Caki2 (cell line): Measurements from ENCODE around the gene ZNF791. TPM values are rescaled to one million over a fixed set of nuclear protein-coding genes. Genes with fewer than 3 reads are reported as not detected.

Source experiments
- DNase-seq: peaks from one replicate; pipeline ENCODE4 v3.0.0-alpha.2; 2015; ENCODE audit warnings: low read depth
- in situ Hi-C: cut with HindIII; loops from 2 replicates; pipeline ENCODE4 v1.10.0; 2016; ENCODE audit warnings: low sequenced_read_pairs, low pct_unique_long_range_greater_than_20kb, mixed read lengths
- total RNA-seq: library from RNA; depleted of rRNA; stranded (reverse); fragments of >200 nt; shearing (Covaris generic); gene quantifications from 2 replicates; pipeline ENCODE4 v1.2.3, GENCODE V29; 2014; ENCODE audit warnings: low replicate concordance; rRNA removed

The ZNF791 gene
- total RNA-seq, 1 experiment from 2014 or later, result 9.8 TPM

GRCh38 chr19:12680034-12680433 is 69.3 kb downstream of the ZNF791 start:
- DNase-seq, result no peak
- in situ Hi-C loops, result no loop called here

DNA sequence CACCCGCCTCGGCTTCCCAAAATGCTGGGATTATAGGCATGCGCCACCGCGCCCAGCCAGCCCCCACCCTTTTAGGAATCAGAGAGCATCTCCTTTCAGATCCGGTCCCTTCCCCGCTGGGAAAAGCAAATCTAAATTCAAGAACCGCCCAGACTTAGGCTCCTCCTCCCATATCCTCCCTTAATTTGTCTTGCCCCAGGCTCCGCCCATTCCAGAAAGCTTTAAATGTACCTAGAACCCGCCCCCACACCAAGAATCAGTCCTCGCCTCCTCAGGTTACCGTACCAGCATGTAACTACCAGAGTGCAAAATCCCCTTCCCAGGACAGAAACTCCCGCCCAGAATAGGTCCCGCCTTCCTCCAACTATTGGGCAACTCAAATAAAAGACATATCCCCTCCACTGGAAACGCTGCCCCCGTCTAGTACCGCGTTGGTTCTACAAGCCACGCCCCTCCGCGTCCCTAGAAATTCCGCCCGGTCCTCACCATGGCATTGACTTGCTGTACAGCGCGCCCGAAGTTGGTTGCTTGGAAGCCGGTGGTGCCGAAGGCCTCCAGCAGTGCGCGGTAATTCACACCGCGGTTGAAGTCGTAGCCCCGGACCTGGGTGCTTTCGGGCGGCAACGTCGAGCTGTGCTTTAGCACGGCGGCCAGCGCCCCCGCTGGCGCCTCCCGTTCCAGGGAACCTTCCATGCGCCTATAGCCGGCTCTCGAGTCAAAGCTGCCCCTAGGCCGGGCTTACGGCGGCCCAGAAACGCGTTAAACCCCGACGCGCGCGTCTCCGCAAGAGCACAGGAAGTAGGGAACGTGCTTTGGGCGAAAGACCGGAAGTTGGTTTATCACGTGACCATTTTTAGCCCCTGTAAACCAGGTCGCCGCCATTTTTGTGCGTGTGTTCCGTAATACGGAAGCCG is 70.6 kb downstream of the ZNF791 start, which contains the start of gene DHPS:
TSS of gene DHPS (minus strand) at position 807 of the 914 bp plus-strand sequence. CDS start at position 693, 114 bp downstream.
- in situ Hi-C loops, result no loop called here
- DNase-seq, result peak; percentile 99

Other genes starting within 250 kb of the ZNF791 start
- gene ZNF442, start 245.2 kb upstream of the ZNF791 start, total RNA-seq, result 0.84 TPM in 2 replicates
- gene ZNF799, start 209.6 kb upstream of the ZNF791 start, total RNA-seq, result 4.8 and 6.8 TPM in 2 replicates
- gene ZNF443, start 169.9 kb upstream of the ZNF791 start, total RNA-seq, result 8.7 and 17.2 TPM in 2 replicates
- 1.1 and 5.2 TPM in 2 replicates for gene ZNF709, start 126.1 kb upstream of the ZNF791 start, total RNA-seq
- gene ZNF564, start 59.4 kb upstream of the ZNF791 start, total RNA-seq, result 1.9 and 12.8 TPM in 2 replicates
- gene ZNF490, start 107 bp upstream of the ZNF791 start, total RNA-seq, result 6.7 and 9.1 TPM in 2 replicates
- gene MAN2B1, start 55.8 kb downstream of the ZNF791 start, total RNA-seq, result 72.5 and 82.9 TPM in 2 replicates
- 20.6 and 22.6 TPM in 2 replicates for gene WDR83, start 55.9 kb downstream of the ZNF791 start, total RNA-seq
- 93.6 and 111 TPM in 2 replicates for gene DHPS, start 71.0 kb downstream of the ZNF791 start, total RNA-seq
- not detected in 2 replicates for gene GNG14, start 77.1 kb downstream of the ZNF791 start, total RNA-seq
- gene FBXW9, start 85.7 kb downstream of the ZNF791 start, total RNA-seq, result 43.4 and 44.8 TPM in 2 replicates
- gene TNPO2, start 113.0 kb downstream of the ZNF791 start, total RNA-seq, result 35.2 and 39.7 TPM in 2 replicates
- gene TRIR, start 123.8 kb downstream of the ZNF791 start, total RNA-seq, result 607 and 626 TPM in 2 replicates
- 210 and 211 TPM in 2 replicates for gene GET3, start 126.6 kb downstream of the ZNF791 start, total RNA-seq
- gene BEST2, start 140.9 kb downstream of the ZNF791 start, total RNA-seq, result not detected in 2 replicates
- gene HOOK2, start 164.6 kb downstream of the ZNF791 start, total RNA-seq, result 17.8 and 18.1 TPM in 2 replicates
- gene JUNB, start 180.6 kb downstream of the ZNF791 start, total RNA-seq, result 63.3 and 74.5 TPM in 2 replicates
- not detected in 2 replicates for gene PRDX2, start 190.9 kb downstream of the ZNF791 start, total RNA-seq
- gene THSD8, start 191.1 kb downstream of the ZNF791 start, total RNA-seq, result not detected in 2 replicates
- gene RNASEH2A, start 195.7 kb downstream of the ZNF791 start, total RNA-seq, result 94.5 and 126 TPM in 2 replicates
- not detected in 2 replicates for gene RTBDN, start 223.7 kb downstream of the ZNF791 start, total RNA-seq
- gene MAST1, start 227.6 kb downstream of the ZNF791 start, total RNA-seq, result 1.8 and 20.8 TPM in 2 replicates